ENCODE measurements around the gene LRRC3B. TPM values are rescaled to one million over a fixed set of nuclear protein-coding genes. Genes with fewer than 3 reads are reported as not detected.

The LRRC3B gene
- polyA plus RNA-seq, 1 donor from 2014 or later: 56.4 TPM

DNA sequence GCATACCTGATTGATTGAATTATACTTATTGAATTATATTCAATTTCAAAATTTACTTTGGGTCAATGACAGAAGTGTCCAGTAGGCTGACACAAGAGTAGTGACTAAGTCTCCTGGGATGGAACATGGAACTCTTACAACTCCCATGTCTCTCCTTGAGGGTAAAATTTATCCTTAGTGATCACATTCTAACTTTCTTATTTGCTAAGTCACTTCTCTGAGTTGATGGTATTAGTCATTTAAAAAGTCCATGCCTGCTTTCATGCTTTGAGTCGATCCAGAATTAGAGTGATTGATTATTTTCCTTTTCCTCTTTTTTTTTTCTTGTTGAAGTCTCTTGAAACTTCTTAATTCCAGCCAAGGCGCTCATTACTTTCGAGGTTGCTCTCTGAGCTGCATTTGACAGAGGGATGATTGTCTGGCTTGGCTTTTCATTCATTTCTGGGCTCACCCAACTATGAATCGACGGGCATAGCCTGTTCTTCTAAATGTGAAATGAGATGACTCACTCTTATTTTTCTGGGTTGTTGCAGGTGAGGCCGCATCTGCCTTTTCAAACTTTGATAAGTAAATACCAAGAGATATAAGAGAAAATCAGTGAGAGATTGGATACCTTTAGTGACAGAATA is 34.9 kb downstream of the LRRC3B start:
- Histone ChIP-seq H3K9me2 (ENCODE audit: insufficient read depth, low read length) (no peaks in the 10 kb centered on the region), H3K4me3 (ENCODE audit: low read length) (no peak overlapping the region), H3K4me2 (ENCODE audit: low read length) (no peak overlapping the region), H4K20me1 (ENCODE audit: insufficient read depth) (no peaks in the 10 kb centered on the region), H3K9ac (ENCODE audit: low read length) (no peak overlapping the region), H2AFZ (ENCODE audit: low read depth, low read length) (no peak overlapping the region), H3K79me2 (replicated peaks; ENCODE audit: insufficient read depth, low read length) (no peaks in the 10 kb centered on the region), H3K27me3 (ENCODE audit: insufficient read depth, low read depth, low read length) (no peaks in the 10 kb centered on the region), H3K9me3 (ENCODE audit: low read length) (no peaks in the 10 kb centered on the region), H3K36me3 (ENCODE audit: insufficient read depth, low read length) (no peaks in the 10 kb centered on the region), H3F3A (ENCODE audit: insufficient read depth, low read length, poor library complexity, severe bottlenecking) (no peaks in the 10 kb centered on the region), H3K27ac (ENCODE audit: low read length) (no peak overlapping the region)
- TF ChIP-seq, protein P1, sequence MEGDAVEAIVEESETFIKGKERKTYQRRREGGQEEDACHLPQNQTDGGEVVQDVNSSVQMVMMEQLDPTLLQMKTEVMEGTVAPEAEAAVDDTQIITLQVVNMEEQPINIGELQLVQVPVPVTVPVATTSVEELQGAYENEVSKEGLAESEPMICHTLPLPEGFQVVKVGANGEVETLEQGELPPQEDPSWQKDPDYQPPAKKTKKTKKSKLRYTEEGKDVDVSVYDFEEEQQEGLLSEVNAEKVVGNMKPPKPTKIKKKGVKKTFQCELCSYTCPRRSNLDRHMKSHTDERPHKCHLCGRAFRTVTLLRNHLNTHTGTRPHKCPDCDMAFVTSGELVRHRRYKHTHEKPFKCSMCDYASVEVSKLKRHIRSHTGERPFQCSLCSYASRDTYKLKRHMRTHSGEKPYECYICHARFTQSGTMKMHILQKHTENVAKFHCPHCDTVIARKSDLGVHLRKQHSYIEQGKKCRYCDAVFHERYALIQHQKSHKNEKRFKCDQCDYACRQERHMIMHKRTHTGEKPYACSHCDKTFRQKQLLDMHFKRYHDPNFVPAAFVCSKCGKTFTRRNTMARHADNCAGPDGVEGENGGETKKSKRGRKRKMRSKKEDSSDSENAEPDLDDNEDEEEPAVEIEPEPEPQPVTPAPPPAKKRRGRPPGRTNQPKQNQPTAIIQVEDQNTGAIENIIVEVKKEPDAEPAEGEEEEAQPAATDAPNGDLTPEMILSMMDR (IDR thresholded peaks at IDR 0.05; ENCODE audit: poor library complexity, severe bottlenecking): no peak
- TF ChIP-seq EZH2 (IDR thresholded peaks at IDR 0.05; ENCODE audit: borderline replicate concordance, insufficient read depth, low read length, poor library complexity, severe bottlenecking) (no peak), EP300 (conservative IDR thresholded peaks at IDR 0.05; ENCODE audit: poor library complexity, severe bottlenecking) (no peak), MXI1 (conservative IDR thresholded peaks at IDR 0.05; ENCODE audit: poor library complexity, severe bottlenecking) (no peak), REST (IDR thresholded peaks at IDR 0.05; ENCODE audit: borderline replicate concordance) (no peak), TAF1 (IDR thresholded peaks at IDR 0.05; ENCODE audit: low read depth) (no peak), SMC3 (conservative IDR thresholded peaks at IDR 0.05; ENCODE audit: poor library complexity) (no peak), RAD21 (conservative IDR thresholded peaks at IDR 0.05) (no peak), POLR2AphosphoS5 (IDR thresholded peaks at IDR 0.05) (no peak)

GRCh38 chr3:26668171-26668570 is 45.6 kb downstream of the LRRC3B start:
- H3K36me3 ChIP-seq (ENCODE audit: insufficient read depth, low read length): no peaks in the 10 kb centered on the region
- no peaks in the 10 kb centered on the region for H3K9me2 ChIP-seq (ENCODE audit: insufficient read depth, low read length)
- no peaks in the 10 kb centered on the region for H3K79me2 ChIP-seq (replicated peaks; ENCODE audit: insufficient read depth, low read length)
- TF ChIP-seq SMC3 (conservative IDR thresholded peaks at IDR 0.05; ENCODE audit: poor library complexity) (no peak), MXI1 (conservative IDR thresholded peaks at IDR 0.05; ENCODE audit: poor library complexity, severe bottlenecking) (no peak), TAF1 (IDR thresholded peaks at IDR 0.05; ENCODE audit: low read depth) (no peak), EZH2 (IDR thresholded peaks at IDR 0.05; ENCODE audit: borderline replicate concordance, insufficient read depth, low read length, poor library complexity, severe bottlenecking) (no peak), REST (IDR thresholded peaks at IDR 0.05; ENCODE audit: borderline replicate concordance) (no peak), POLR2AphosphoS5 (IDR thresholded peaks at IDR 0.05) (no peak), RAD21 (conservative IDR thresholded peaks at IDR 0.05) (no peak), EP300 (conservative IDR thresholded peaks at IDR 0.05; ENCODE audit: poor library complexity, severe bottlenecking) (no peak)
- TF ChIP-seq, protein P1 (IDR thresholded peaks at IDR 0.05; ENCODE audit: poor library complexity, severe bottlenecking): no peak
- no peaks in the 10 kb centered on the region for H3K9me3 ChIP-seq (ENCODE audit: low read length)
- H3K9ac ChIP-seq (ENCODE audit: low read length): no peak overlapping the region
- no peaks in the 10 kb centered on the region for H4K20me1 ChIP-seq (ENCODE audit: insufficient read depth)
- H3K4me3 ChIP-seq (ENCODE audit: low read length): no peak overlapping the region
- no peak overlapping the region for H3K27ac ChIP-seq (ENCODE audit: low read length)
- no peaks in the 10 kb centered on the region for H3K27me3 ChIP-seq (ENCODE audit: insufficient read depth, low read depth, low read length)
- H2AFZ ChIP-seq (ENCODE audit: low read depth, low read length): no peak overlapping the region
- H3K4me2 ChIP-seq (ENCODE audit: low read length): no peak overlapping the region
- no peaks in the 10 kb centered on the region for H3F3A ChIP-seq (ENCODE audit: insufficient read depth, low read length, poor library complexity, severe bottlenecking)

All from neural cell (in vitro differentiated cells).